KOPT-K1 (cell line): ENCODE data around the gene CACTIN.

Source experiments
- H3K27ac ChIP-seq: fragments of 200-600 bp; sonication (generic); 2 replicates; pipeline ENCODE4 v1.5.1; 2016; ENCODE audit warnings: antibody characterized with exemption, mild to moderate bottlenecking, low read depth, low read length; ENCODE audit not compliant: poor library complexity, severe bottlenecking
- H3K36me3 ChIP-seq: fragments of 200-600 bp; sonication (generic); 2 replicates; pipeline ENCODE4 v1.5.1; 2017; ENCODE audit warnings: antibody characterized with exemption, mild to moderate bottlenecking, low read length, moderate library complexity; ENCODE audit not compliant: insufficient read depth
- H3K9me3 ChIP-seq: fragments of 200-600 bp; sonication (generic); 2 replicates; pipeline ENCODE4 v1.5.1; 2017; ENCODE audit warnings: antibody characterized with exemption, low read length, mild to moderate bottlenecking; ENCODE audit not compliant: insufficient read depth, poor library complexity, severe bottlenecking

CACTIN gene

DNA sequence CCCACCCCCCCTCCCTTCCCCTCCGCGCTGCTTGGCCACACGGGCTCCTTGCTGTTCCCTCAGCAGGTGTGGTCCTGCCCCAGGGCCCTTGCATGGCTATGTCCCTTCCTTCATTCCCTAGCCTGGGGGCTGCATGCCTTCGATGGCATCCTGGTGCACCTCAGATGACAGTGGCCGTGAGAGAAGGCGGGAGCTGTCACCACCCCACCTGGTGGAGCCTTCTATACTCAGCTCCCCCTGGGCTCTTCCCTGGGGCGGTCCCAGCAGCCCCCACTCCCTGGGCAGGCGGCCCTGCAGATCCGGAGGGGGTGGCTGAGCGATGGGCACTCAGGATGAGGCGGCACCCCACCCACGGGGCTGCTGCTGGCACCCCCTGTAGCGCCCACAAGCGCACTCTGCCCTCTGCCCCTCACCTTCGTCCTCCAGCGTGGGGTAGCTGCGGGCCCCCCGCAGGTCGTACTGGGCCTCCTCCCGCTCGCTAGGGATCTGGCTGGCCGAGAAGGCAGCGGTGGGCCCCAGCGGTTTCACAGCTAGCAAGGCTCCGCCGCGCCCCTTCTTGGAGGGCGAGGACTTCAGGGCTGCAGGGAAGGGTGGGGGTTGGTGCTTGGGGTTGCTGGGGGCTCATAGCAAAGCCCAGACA, 17.2 kb upstream of the CACTIN start:
- no peak overlapping the region for H3K27ac ChIP-seq
- no peaks in the 10 kb centered on the region for H3K9me3 ChIP-seq
- no peaks in the 10 kb centered on the region for H3K36me3 ChIP-seq

DNA sequence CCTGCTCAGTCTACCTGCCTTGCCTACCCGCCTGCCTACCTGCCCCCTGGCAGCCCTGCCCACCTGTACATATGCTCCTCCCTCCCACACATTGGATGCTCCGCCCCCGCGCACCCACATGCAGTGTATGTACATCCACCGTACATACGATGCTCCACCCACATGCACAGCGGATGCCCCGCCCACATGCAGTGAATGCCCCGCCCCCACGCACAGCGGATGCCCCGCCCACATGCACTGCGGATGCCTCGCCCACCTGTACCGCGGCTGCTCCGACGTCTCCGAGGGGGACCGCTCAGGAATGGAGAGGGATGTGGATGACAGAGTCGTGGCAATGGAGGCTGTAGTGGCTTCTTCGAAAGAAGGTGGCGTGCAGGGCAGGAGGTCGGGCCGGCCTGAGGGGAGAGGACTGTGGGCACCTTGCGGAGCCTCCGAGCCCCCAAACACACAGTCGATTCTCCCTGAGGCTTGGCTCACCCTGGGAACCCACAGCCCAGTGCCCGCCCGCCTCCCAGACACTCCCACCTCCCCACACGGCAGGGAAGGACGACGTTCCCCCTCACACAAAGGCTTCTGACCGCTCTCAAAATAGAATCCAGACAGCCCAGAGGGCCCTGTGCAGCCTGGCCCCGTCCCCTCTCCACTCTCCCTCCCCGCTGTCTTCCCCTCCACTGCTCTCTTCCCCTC, 16.5 kb upstream of the CACTIN start:
- Histone ChIP-seq H3K9me3 (no peaks in the 10 kb centered on the region), H3K27ac (no peak overlapping the region), H3K36me3 (no peaks in the 10 kb centered on the region)

DNA sequence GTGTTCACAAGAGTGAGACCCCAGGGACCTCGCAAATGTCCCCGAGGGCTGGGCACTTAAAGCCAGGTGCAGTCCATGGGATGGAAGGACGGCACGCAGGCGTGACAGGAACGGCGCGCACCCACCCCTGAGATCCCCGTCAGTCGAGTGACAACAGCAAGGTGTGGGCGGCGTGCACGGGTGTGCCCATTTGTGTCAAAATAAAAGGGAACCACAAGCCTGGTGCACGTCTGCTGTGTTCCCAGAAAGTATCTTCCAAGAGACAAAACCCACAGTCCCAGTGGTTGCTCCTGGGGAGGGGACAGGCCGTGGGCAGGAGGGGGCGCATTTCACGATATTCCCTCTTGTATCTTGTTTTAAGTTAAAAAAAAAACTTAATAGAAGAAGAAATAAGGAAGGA, 15.7 kb upstream of the CACTIN start:
- no peak overlapping the region for H3K27ac ChIP-seq
- H3K9me3 ChIP-seq, result no peaks in the 10 kb centered on the region
- no peaks in the 10 kb centered on the region for H3K36me3 ChIP-seq

DNA sequence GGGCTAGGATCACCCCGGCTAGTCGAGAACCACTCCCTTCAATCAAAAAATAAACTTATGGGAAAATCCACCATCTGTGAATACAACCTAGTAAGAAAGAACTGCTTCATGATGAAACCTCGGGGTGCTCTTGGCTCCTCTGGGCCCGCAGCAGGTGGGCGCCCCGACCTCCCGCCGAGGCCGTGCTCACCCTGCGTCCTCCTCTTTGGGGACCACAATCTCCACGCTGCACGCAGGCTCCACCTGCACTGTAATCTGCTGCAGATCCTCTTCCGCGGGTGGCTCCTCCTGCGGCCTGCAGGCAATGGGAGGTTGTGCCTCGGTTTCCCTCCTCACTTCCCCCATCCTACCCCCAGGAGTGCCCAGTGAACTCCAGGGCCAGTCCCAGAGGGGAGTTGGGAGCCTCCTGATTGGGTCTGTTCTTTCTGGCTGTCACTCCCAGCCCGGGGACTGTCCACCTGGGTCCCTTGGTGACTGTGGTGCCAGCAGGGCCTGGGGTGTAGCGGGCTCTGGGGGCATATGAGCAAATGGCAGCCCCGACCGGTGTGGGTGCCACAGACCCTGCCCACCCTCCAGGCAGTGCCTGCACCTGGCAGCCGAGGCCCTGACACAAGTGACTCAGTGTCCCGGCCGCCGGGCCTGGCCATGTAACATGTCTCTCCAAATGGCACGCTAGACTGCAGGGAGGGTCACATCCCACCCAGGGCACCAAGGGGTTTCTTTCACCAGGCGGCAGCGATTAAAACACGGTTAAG, 15.1 kb upstream of the CACTIN start:
- Histone ChIP-seq H3K27ac (no peak overlapping the region), H3K9me3 (no peaks in the 10 kb centered on the region), H3K36me3 (no peaks in the 10 kb centered on the region)

DNA sequence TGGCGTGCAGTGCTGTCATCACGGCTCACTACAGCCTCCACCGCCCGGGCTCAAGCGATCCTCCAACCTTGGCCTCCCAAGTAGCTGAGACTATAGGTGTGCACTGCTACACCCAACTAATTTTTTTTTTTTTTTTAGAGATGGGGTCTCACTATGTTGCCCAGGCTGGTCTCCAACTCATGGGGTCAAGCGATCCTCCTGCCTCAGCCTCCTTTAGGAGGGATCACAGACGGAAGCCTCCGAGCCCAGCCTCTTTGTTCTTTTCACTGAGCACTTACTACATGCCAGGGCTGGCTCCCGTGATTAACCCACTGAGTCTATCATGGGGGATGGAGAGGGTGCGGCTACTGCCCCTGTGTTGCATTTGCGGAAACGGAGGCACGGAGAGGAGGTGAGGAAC, 12.9 kb upstream of the CACTIN start:
- Histone ChIP-seq H3K36me3 (no peaks in the 10 kb centered on the region), H3K27ac (no peak overlapping the region), H3K9me3 (no peaks in the 10 kb centered on the region)

- Histone ChIP-seq H3K36me3 (no peaks in the 10 kb centered on the region), H3K27ac (no peak overlapping the region), H3K9me3 (no peaks in the 10 kb centered on the region)
Measured at GRCh38 chr19:3638208-3639193, 11.9 kb upstream of the CACTIN start.

GRCh38 chr19:3637621-3638020, 11.0 kb upstream of the CACTIN start:
- Histone ChIP-seq H3K9me3 (no peaks in the 10 kb centered on the region), H3K36me3 (no peaks in the 10 kb centered on the region), H3K27ac (no peak overlapping the region)

DNA sequence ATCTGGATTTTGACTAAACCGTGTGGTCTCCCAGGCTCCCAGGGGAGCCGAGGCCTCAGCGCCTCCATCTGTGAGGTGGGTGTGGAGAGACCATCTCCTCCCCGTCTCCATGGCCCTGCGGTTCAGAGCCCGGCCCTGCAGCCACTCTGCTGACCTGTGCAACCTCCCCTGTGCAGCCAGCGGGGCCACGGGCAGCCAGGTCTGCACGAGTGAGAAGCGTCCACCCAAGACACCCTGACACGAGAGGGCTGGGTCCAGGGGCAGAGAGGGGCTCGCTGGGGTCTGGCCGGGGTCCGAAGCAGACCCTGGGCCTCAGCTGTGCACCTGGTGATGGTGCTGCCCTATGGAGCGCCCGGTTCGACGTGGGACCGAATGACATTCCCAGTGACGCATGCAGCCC, 10.4 kb upstream of the CACTIN start:
- no peaks in the 10 kb centered on the region for H3K9me3 ChIP-seq
- no peak overlapping the region for H3K27ac ChIP-seq
- H3K36me3 ChIP-seq, result no peaks in the 10 kb centered on the region; the same call in 1 of the 2 replicates

DNA sequence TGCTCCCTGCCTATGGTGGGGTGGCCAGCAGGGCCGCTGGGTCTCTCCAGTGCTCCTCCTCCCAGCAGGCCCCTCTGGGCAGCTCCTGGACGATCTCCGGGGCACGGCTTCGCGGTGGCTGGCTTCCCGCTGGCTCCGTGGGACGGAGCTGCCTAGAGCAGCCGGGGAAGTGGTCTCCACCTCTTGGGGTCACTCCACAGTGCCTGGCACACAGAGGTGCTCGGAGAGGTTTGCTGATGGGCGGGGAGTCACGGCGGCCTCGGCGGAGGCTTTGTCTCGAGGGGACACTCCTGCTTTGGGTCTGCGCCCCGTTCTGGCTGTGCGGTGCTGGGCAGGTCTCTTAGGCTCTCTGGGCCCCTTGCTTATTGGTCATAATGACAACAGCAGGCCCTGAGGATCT, 9.9 kb upstream of the CACTIN start:
- H3K36me3 ChIP-seq, result no peaks in the 10 kb centered on the region; the same call in 1 of the 2 replicates
- H3K27ac ChIP-seq, result no peak overlapping the region
- no peaks in the 10 kb centered on the region for H3K9me3 ChIP-seq

DNA sequence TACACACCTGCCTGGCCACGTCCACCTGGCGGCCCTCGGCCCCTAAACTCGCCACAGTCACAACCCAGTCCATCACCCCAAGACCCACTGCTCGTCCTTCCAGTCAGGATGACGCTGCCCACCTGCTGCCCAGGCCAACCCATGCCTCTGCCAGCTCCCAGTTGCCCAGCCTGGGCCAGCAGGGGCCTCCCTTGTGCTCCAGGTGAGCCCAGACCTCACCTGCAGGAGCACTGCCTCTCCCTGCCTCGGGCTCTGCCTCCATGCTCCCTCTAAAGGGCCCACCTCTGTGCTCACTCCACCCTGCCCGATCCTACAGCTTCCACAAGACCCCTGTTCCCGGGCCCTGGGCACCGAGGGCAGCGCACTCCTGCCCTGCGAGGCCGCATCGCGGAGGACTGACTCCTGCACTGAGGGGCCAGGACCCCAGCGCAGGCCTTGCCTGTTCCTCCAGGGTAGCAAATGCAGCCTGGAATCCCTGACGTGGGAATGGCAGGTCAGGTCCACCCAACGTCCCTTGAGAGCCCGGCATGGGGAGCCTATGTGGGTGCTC, 8.0 kb upstream of the CACTIN start:
- Histone ChIP-seq H3K27ac (no peak overlapping the region), H3K9me3 (no peaks in the 10 kb centered on the region), H3K36me3 (no peaks in the 10 kb centered on the region; the same call in 1 of the 2 replicates)

- Histone ChIP-seq H3K36me3 (no peaks in the 10 kb centered on the region; the same call in 1 of the 2 replicates), H3K9me3 (no peaks in the 10 kb centered on the region), H3K27ac (no peak overlapping the region)
Measured at GRCh38 chr19:3633559-3633988, 7.0 kb upstream of the CACTIN start.

DNA sequence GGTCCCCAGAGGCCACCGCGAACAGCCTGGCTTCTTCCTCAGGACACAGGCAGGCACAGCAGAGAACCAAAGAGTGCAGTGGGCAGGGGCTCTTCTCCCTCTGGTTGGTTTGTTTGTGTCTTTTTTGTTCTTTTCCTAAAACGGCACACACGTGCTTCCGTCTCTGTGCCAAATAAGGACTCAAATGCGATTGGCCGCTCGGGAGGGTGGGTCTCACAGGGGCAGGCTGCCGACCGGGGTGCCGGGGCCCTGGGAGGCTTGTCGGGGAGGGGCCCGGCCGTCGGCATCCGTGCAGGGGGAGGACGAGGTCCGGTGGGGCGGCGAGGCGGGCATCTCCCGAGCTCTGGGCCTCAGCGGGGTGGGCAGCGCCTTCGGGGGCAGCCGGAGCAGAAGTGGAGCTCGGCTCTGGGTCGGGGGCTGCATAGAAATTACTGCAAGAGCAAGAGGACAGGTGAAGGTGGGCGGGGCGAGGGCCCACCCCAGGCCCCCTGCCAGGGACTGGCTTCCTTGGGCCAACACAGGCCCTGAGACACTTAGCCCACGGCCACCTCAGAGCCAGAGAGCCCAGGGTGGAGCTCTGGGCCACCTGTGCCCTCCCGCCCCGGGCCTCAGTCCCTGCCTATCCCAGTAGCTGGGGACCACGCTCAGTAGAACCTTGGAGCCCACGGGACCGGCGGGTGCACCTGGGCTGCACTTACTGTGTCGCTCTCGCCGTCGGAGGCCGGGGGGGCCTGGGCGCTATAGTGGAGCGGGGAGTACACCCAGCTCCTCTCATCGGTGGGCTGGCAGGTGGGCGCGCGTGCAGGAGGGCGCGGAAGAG, 6.4 kb upstream of the CACTIN start:
- Histone ChIP-seq H3K36me3 (no peaks in the 10 kb centered on the region; the same call in 1 of the 2 replicates), H3K9me3 (no peaks in the 10 kb centered on the region), H3K27ac (no peak overlapping the region)

GRCh38 chr19:3632098-3632497, 5.5 kb upstream of the CACTIN start:
- no peaks in the 10 kb centered on the region; the same call in 1 of the 2 replicates for H3K36me3 ChIP-seq
- no peak overlapping the region for H3K27ac ChIP-seq
- H3K9me3 ChIP-seq, result no peaks in the 10 kb centered on the region
